HG03442 (cell line): ENCODE data around the gene GLI1.
"Not testable (repeated sequence)": the region's sequence is repeated elsewhere in the genome, so short reads cannot be mapped to it uniquely, and the experiment has no call there.

Experiments used
- ATAC-seq: cut with Tn5 transposase; IDR thresholded peaks from one replicate; pipeline ENCODE4 v1.9.1; 2021; ENCODE audit warnings: mild to moderate bottlenecking, moderate library complexity; ENCODE audit not compliant: unreplicated experiment

GLI1 gene

GRCh38 chr12:57459750-57460467 lies at the start of gene GLI1:
Gene GLI1, plus strand, starts transcription at chr12:57459785. Its CDS starts 3,907 bp downstream, at chr12:57463692.
- no peak for ATAC-seq

- no peak for ATAC-seq
Observed at GRCh38 chr12:57410534-57410933, 49.1 kb upstream of the GLI1 start.

GRCh38 chr12:57414160-57414559 lies 45.4 kb upstream of the GLI1 start:
- ATAC-seq: not testable (repeated sequence)

GRCh38 chr12:57415088-57415487 lies 44.5 kb upstream of the GLI1 start:
- ATAC-seq: no peak

GRCh38 chr12:57416039-57416996 lies 43.3 kb upstream of the GLI1 start:
- no peak for ATAC-seq

GRCh38 chr12:57418255-57418654 lies 41.3 kb upstream of the GLI1 start:
- no peak for ATAC-seq

- no peak for ATAC-seq
Observed at GRCh38 chr12:57419495-57419894, 40.1 kb upstream of the GLI1 start.

GRCh38 chr12:57420482-57420881 lies 39.1 kb upstream of the GLI1 start:
- no peak for ATAC-seq

GRCh38 chr12:57426948-57427347 lies 32.6 kb upstream of the GLI1 start:
- ATAC-seq: not testable (repeated sequence)

GRCh38 chr12:57428965-57429364 lies 30.6 kb upstream of the GLI1 start:
- ATAC-seq: no peak

GRCh38 chr12:57429473-57430111 lies 30.0 kb upstream of the GLI1 start:
- ATAC-seq: no peak

GRCh38 chr12:57430112-57430930 lies 29.3 kb upstream of the GLI1 start:
- ATAC-seq: peak; percentile 52

- ATAC-seq: peak; percentile 89
Observed at GRCh38 chr12:57430931-57431566, 28.5 kb upstream of the GLI1 start, which contains the start of gene R3HDM2. Gene R3HDM2, minus strand, starts transcription at chr12:57431043. Its CDS starts 120,615 bp downstream, at chr12:57310428.

- no peak for ATAC-seq
Observed at GRCh38 chr12:57431654-57432188, 27.9 kb upstream of the GLI1 start.

- ATAC-seq: no peak
Observed at GRCh38 chr12:57433370-57433769, 26.2 kb upstream of the GLI1 start.

GRCh38 chr12:57434517-57435223 lies 24.9 kb upstream of the GLI1 start, which contains the start of gene INHBC:
Gene INHBC, plus strand, starts transcription at chr12:57434784. Its CDS starts 103 bp downstream, at chr12:57434887.
- ATAC-seq: no peak

- ATAC-seq: no peak
Observed at GRCh38 chr12:57435293-57435692, 24.3 kb upstream of the GLI1 start.

- ATAC-seq: no peak
Observed at GRCh38 chr12:57438400-57438799, 21.2 kb upstream of the GLI1 start.

- no peak for ATAC-seq
Observed at GRCh38 chr12:57439762-57440266, 19.8 kb upstream of the GLI1 start.
